ENCODE data around the gene LCN2.

DNA sequence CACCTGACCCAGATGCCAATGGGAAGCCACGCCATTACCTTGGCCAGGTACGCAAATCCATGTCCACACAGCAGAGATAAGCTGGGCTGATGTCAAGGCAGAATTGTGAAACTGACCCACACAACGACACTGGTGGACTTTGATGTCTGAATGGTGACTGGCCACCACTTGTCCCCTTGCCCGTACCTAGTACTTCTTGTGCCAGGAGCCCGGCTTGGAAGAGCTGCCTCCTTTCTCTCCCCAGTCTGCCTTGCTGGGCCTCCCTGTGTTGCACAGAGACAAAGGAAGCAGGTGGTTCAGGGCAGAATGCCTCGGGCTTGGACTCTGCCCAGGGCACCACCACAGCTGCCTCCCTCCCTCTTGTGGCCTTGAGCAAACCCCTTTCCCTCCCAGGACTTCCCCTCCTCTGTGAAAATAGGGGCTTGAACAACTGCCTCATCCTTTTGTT lies 45.1 kb upstream of the LCN2 start:
- TF ChIP-seq EZH2phosphoT487 (IDR thresholded peaks at IDR 0.05; ENCODE audit: borderline replicate concordance, low read length) = no peak
- TF ChIP-seq, protein P1, sequence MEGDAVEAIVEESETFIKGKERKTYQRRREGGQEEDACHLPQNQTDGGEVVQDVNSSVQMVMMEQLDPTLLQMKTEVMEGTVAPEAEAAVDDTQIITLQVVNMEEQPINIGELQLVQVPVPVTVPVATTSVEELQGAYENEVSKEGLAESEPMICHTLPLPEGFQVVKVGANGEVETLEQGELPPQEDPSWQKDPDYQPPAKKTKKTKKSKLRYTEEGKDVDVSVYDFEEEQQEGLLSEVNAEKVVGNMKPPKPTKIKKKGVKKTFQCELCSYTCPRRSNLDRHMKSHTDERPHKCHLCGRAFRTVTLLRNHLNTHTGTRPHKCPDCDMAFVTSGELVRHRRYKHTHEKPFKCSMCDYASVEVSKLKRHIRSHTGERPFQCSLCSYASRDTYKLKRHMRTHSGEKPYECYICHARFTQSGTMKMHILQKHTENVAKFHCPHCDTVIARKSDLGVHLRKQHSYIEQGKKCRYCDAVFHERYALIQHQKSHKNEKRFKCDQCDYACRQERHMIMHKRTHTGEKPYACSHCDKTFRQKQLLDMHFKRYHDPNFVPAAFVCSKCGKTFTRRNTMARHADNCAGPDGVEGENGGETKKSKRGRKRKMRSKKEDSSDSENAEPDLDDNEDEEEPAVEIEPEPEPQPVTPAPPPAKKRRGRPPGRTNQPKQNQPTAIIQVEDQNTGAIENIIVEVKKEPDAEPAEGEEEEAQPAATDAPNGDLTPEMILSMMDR (conservative IDR thresholded peaks at IDR 0.05; ENCODE audit: low read depth, low read length) = no peak
- no peak for TF ChIP-seq EZH2 (IDR thresholded peaks at IDR 0.05; ENCODE audit: low read length, unreplicated experiment)

All from PC-3 (cell line).